HG02981 (cell line): ENCODE results near the gene GINS1.

Source experiments
- ATAC-seq: cut with Tn5 transposase; IDR thresholded peaks from one replicate; pipeline ENCODE4 v1.9.1; 2021; ENCODE audit warnings: mild to moderate bottlenecking, moderate library complexity; ENCODE audit not compliant: unreplicated experiment

Gene GINS1

DNA sequence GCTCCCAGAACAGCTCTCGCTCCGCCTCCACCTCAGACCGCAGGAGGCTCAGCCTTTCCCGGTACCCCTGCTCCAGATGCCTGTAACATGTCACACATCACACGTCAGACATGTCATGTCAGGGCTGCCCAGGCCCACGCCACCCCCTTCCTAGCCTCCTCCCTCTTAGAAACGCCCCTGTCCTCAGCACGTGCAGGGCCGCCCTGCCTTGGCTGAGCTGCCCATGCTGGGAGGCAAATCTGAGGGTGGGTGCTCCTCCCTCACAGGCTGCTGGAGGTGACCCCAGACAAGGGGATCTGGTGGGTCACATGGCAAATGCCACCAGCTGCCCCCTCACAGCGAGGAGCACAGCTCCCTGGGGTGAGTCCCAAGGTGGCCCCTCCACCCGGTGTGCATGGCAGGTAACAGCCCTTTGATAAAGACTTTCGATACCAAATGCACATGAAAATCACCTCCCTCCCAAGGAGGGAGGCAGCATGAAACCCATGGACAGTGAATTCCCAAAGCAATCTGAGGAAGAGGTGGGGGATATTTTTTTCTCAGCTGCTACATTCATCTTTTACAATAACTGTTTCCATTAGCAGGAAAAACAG lies 84.1 kb downstream of the GINS1 start:
- no peak for ATAC-seq

DNA sequence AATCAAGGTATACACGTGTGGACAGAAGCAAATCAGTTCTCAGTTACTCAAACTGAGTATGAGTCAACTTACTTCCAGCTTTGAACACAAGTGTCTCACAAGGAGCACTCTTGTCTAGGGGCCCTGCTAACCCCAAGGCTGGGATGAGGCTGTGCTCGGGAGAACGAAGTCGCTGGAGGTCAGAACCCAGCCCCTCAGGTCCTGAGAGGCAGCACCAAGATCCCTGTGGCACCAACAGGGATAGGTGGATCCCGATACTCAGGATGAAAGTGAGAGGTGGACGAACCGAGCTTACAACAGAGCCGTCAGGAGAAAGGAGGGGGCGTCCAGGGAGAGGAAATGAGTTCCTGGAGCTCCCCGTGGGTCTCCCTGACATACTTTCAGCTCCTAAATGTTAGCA lies 85.7 kb downstream of the GINS1 start:
- no peak for ATAC-seq

DNA sequence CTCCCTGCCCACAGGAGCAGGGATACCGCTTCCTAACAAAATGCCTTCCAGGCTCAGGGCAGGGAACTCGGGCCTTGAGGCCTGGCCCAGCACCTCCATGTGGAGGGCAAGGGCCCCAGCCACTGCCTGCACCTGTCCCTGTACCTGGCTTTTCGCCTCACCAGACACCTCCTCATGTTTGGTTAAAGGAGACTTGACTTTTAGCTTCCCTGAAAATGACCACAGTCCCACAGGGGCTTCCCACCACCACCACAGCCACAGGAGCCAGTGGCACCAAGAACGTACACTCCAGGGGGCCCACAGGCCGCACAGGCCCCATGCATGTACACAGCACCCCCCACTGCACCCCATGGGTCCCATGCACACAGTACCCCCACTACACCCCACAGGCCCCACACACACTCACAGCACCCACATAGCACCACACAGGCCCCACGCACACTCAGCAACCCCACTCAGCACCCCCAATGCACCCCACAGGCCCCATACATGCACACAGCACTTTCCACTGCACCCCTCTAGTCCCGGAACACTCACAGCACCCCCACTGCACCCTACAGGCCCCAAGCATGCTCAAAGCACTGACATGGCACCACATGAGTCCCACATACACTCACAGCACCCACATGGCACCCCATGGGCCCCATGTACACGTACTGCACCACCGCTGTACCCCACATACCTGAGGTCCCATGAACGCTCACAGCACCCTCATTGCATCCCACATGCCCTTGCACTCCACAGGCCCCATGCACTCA lies 86.5 kb downstream of the GINS1 start:
- ATAC-seq, result no peak

DNA sequence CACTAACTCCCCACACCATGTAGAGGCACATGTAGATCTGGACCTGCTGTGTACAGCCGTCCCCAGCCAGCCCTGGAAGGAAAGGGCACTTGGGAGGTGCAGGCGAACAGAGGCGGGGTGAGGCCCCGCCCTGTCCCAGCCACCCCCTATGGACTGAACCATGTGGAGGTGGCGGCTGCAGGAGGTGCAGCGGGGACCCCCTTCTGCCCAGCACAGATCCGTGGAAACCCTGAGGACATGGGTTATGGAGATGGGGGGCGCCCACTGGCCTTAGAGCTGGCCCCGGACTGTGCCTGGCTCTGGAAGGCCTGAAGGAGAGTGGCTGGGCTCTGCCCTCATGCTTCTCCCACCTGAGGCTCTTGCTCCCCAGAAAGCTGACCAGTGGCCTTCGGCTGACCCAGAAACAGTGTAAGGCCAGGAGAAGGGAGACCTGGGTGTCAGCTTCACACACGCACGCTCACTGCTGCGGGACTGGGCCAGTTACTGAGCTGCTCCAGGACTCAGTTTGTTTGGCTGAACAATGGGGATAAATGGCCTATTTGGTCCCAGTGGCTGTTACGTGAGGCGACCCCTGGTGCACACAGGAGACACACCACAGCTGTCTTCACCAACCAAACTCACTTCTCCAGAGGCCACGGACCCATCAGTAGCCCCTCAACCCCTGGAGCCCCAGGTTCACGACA lies 87.2 kb downstream of the GINS1 start:
- ATAC-seq, result no peak

DNA sequence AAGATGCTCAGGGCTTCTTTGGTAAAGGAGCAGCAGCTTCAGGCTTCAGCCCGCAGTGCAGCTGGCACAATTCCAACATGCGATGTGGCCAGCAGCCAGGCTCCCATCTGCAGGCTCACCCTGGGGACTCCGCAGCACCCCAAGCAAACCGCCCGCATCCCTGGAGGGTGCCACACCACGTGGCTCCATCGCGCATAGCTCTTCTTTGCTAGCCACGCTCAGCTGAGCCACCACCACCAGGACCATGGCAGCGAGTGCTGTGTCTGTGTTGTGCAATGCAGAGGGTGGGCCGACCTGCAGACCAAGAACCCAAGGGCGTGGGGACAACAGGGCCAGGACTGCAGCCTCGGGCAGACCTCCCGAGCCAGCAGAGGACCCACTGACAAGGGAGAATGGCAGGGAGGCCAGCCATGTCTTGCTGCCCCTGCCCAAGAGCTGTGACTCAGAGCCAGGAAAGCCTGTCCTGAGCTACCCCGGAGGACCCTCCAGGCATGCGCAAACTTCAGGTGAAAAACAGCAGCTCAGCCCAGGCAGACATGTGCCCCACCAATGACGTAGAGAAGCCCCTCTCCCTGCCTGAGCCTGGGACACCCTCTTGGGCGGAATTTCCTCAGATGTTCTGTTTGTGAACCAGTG lies 87.8 kb downstream of the GINS1 start:
- no peak for ATAC-seq

DNA sequence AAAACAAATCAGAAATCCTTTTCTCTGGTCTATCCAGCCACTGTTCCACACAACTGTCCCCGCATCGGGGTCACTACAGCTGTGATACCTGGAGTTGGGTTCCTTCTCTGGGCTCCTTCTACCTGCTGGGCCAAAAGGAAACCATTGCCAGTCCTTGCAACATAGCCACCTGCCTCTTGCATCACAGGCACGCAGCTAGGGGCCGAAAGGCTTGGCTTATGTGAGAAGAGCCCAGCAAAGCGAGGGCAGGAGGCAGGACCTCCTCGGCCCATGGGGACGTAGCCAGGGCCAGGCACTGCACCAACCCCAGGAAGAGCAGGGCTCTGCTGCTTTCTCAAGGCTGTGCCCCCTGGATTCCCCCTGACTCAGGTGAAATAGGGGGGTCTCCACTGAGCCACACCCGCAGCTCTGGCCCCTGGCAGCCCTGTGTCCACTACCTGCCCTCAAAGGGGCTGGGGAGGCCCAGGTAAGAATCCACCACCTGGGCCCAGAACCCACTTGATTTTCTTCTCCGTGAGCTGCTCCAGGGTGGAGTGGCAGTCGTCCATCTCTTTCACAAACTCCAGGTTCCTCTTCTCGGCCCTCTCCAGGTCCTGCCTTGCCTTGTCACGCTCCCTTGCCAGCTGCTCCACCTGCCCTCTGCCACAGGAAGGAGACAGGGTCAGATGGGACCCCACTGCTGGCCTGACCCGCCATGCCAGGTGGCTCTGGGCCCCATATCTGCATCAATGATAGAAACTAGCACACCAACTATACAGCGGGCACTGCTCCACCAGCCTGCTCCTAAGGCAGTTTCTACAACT lies 88.9 kb downstream of the GINS1 start:
- no peak for ATAC-seq

DNA sequence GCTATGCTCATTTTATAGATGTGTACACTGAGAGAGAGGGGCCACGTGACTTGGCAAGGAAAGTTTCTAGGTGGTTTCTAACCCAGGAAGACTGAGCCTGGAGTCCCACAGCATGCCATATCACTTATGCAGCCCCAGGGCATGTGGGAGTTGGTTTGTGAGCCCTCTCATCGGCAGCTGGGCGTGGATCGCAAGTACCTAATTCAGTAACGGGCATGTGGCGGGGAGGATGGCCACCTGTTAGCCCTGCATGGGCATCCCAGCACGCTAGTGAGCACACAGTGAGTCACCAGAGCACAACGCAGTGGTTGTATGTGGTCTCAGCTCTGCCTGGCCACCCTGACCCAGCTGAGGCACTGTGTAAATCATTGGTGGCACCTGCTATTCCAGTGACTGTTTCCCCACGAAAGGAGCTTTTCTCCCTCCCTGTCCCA lies 89.5 kb downstream of the GINS1 start:
- no peak for ATAC-seq

DNA sequence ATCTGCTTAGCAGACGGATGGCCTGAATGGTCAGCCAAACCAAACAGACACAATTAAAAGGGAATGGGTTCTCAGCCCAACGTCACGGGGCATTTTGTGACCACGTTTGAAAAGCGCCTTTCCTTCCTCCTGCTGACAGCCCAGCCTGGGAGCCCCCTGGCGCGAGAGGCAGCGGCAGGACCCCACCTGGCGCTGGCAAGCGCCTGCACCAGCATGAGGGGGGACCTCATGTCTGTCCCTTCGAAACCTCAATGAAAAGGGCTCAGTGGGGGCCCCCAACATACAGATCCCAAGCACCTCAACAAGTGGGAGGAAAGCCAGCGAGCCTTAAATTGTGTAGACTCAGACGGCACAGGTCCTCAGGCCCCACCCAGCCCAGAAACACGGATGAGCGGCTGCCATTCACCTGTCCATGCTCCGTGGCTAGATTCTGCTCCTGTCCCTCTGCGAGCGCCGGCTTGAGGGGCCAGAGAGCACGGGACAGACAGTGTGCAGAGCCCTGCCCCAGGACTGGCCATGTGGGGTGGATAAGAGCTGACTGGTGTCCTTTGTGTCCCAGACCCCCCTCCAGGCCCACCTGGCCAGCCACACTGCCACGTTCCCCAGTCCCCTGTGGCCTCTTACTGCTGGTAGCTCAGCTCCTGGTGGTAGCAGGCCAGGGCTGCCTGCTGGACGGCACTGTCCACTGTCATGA lies 90.3 kb downstream of the GINS1 start:
- no peak for ATAC-seq
